ENCODE results near the gene FOXP1.

The FOXP1 gene

GRCh38 chr3:71317749-71318457 is 265.6 kb downstream of the FOXP1 start:
- no peak for DNase-seq

GRCh38 chr3:71317140-71317539 is 266.4 kb downstream of the FOXP1 start:
- no peak for DNase-seq

- DNase-seq = no peak
Measured at GRCh38 chr3:71316066-71316777, 267.3 kb downstream of the FOXP1 start.

GRCh38 chr3:71315431-71315830 is 268.1 kb downstream of the FOXP1 start:
- no peak for DNase-seq

GRCh38 chr3:71313844-71314243 is 269.7 kb downstream of the FOXP1 start:
- DNase-seq = no peak

GRCh38 chr3:71312461-71312860 is 271.1 kb downstream of the FOXP1 start:
- no peak for DNase-seq

GRCh38 chr3:71311661-71312046 is 271.9 kb downstream of the FOXP1 start:
- no peak for DNase-seq

- DNase-seq = no peak
Measured at GRCh38 chr3:71310980-71311660, 272.4 kb downstream of the FOXP1 start.

GRCh38 chr3:71310359-71310979 is 273.1 kb downstream of the FOXP1 start:
- DNase-seq = no peak

GRCh38 chr3:71309886-71310285 is 273.6 kb downstream of the FOXP1 start:
- DNase-seq = no peak

- no peak for DNase-seq
Measured at GRCh38 chr3:71309342-71309741, 274.2 kb downstream of the FOXP1 start.

- no peak for DNase-seq
Measured at GRCh38 chr3:71308836-71309235, 274.7 kb downstream of the FOXP1 start.

- DNase-seq = no peak
Measured at GRCh38 chr3:71307991-71308697, 275.4 kb downstream of the FOXP1 start.

- peak; percentile 37 for DNase-seq
Measured at GRCh38 chr3:71305231-71306206, 278.0 kb downstream of the FOXP1 start.

GRCh38 chr3:71304684-71305083 is 278.8 kb downstream of the FOXP1 start:
- no peak for DNase-seq

- no peak for DNase-seq
Measured at GRCh38 chr3:71304247-71304646, 279.3 kb downstream of the FOXP1 start.

- no peak for DNase-seq
Measured at GRCh38 chr3:71303627-71304200, 279.8 kb downstream of the FOXP1 start.

- no peak for DNase-seq
Measured at GRCh38 chr3:71302604-71303003, 280.9 kb downstream of the FOXP1 start.

- no peak for DNase-seq
Measured at GRCh38 chr3:71300951-71301393, 282.6 kb downstream of the FOXP1 start.

GRCh38 chr3:71299160-71299559 is 284.4 kb downstream of the FOXP1 start:
- DNase-seq = no peak

GRCh38 chr3:71294919-71295318 is 288.6 kb downstream of the FOXP1 start:
- no peak for DNase-seq
